EH (cell line): Measurements from ENCODE around the gene RNF149.

Source experiments
- DNase-seq: peaks from one replicate; pipeline ENCODE4 v3.0.0-alpha.2; 2015; ENCODE audit warnings: low read depth

RNF149 gene

GRCh38 chr2:101295895-101296294 lies 12.6 kb downstream of the RNF149 start:
- peak; percentile 90 for DNase-seq

GRCh38 chr2:101294861-101295260 lies 13.6 kb downstream of the RNF149 start:
- no peak for DNase-seq

DNA sequence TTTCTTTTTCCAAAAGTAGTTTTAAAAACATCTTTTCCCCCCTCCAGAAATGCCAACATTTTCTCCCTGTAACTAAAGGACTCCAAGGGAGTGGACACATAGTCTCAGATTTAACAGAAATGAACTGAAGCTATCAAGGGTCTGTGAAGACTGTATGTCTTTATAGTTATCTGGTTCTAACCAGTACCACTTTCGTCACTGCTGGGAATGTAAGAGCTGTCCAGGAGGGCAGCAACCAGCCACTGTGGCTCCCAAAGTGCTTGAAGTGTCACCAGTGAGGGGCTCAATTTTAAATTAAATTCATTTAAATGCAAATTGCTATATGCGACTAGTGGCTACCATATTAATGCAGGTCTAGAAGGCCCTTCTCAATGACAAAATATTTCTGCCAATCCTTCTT lies 15.0 kb downstream of the RNF149 start:
- DNase-seq = no peak

DNA sequence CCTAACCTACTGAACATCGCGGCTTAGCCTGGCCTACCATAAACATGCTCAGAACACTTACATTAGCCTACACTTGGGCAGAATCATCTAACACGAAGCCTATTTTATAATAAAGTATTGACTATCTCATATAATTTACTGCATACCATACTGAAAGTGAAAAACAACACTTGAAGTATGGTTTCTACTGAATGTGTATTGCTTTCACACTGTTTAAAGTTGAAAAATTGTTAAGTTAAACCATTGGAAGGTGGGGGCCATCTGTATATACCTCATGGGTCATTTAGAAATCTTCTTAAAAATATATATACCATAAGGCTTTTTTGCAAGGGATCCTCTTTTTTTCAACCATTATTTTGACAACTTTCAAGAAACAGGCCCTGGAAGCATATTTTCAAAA lies 16.5 kb downstream of the RNF149 start:
- no peak for DNase-seq

- DNase-seq = no peak
These were observed 17.8 kb downstream of the RNF149 start for GRCh38 chr2:101290711-101291110.

DNA sequence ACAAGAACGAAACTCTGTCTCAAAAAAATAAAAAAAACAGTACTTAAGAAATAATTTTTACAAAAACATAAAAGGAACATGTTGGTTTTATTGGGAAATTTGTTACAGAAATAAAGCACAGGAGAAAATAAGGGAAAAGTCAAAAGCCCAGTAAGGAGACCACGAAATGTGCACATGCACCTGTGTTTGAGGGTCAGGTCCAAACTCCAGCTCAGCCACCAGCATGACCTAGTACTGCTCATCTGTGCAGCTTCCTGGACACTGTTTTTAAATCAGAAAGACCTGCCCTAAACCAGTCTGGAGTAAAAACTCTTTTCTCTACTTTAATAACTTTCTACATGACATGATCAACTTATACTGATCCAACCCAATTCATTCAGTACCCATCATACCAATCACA lies 21.2 kb downstream of the RNF149 start:
- no peak for DNase-seq

DNA sequence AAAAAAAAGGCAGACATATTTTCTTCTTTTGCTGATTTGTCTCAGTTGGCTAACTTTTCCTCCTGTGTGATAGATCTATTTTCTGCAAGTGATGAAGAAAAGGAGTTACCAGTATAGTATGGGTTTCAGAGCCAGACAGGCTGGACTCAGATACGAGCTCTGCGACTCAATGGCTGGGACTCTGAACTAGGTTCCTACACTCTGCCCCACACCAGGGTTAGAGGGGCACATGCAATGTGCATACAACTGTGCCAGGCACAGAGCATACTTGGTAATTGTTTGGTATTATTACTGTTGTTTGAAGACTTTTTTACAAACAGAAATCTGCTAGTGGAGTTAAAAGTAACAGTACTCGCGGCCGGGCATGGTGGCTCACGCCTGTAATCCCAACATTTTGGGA lies 21.8 kb downstream of the RNF149 start:
- no peak for DNase-seq

- no peak for DNase-seq
These were observed 25.5 kb downstream of the RNF149 start for GRCh38 chr2:101282980-101283379.

DNA sequence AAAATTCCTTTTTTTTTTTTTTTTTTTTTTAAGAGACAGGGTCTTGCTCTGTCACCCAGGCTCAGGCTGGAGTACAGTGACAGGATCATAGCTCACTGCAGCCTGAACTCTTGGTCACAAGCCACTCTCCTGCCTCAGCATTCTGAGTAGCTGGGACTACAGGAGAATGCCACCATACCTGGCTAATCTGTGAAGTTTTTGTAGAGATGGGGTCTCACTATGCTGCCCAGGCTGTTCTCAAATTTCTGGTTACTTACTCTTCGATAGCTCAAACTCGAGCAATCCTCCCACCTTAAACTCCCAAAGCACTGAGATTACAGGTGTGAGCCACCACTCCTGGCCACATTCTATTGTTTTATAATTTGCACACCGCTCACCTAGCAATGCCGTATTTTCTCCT lies 27.0 kb downstream of the RNF149 start:
- DNase-seq = no peak

DNA sequence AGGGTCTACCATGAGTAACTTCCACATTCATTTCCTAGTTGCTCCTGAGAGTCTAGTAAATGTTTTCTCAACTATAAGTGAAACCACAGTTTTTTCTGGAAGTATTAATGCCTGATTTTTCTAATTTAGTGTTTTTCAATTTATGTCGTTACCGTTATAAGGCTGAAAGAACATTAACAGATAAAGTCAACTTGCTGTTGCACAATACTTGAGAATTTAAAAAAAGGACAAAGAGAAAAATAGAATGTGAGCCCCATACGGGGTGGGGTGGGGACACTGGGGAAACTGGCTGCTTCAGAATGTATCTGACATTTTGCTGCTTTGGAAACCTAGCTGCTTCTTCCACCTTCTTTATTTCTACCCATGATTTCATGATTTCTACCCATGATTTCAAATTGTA lies 29.6 kb downstream of the RNF149 start:
- DNase-seq = no peak

DNA sequence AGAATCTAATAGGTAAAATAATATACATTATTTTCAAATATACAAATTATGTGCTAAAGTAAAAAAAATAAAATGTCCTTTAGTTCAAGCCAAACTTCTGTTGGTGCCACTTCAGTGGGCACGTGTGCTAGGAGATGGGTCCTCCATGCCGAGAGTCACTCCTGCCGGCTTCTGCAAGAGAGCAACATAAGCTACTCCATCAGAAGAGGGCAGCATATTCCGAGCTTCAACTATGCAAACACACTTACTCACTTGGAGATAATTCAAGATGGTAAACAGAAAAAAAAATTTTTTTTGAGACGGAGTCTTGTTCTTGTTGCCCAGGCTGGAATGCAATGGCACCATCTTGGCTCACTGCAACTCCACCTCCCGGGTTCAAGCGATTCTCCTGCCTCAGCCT lies 31.4 kb downstream of the RNF149 start:
- peak; percentile 20 for DNase-seq

GRCh38 chr2:101274142-101274541 lies 34.4 kb downstream of the RNF149 start:
- DNase-seq = no peak

DNA sequence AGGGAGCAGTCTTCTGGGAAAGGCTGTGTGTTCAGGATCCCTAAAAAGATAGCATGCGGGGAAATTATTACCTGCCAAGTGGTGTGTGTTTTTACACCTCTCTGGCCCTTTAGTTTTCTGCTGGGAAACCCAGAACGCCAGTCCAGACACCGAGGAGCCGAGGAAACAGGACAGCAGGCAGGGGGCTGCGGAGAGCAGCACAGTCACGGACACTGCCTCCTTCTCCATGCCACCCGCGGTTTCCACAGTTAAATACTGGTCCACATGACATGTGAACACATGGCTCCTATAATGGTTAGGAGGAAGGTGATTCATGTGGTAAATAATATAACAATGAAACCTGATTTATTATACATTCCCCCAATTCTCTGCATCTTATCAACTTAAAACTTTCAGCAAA lies 35.4 kb downstream of the RNF149 start:
- no peak for DNase-seq

DNA sequence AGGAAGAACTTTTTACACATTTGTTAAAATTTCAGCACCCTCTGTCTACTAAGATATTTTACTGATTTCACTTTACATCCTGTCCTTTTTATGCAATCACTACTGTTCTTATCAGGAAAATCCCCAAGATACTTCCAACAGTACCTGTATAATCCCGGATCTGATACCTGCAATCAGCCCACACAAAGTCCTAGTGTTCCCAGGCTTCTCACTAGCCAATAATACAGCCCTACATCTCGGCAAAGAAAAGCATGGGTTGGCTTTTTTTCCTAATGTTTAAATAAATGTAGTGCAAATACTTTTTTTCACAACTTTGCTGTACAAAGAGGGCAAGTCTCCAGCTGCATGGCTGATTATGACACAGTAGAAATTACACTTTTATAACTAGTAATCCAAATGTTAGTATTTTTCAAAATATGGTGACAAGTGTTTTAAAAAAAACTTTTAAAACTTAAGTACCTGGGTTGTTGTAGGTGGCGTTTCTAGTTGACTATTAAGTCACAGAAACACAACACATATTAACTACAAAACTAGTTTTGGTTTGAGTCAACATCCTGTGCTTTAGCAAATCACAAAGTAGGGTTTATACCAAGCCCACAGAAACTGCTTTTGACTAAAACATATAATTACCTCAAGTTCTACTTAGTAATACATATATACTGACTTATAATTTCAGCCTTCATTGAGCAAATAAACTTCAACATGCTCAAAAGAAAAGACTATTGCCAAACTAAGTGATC lies 36.3 kb downstream of the RNF149 start:
- no peak for DNase-seq

DNA sequence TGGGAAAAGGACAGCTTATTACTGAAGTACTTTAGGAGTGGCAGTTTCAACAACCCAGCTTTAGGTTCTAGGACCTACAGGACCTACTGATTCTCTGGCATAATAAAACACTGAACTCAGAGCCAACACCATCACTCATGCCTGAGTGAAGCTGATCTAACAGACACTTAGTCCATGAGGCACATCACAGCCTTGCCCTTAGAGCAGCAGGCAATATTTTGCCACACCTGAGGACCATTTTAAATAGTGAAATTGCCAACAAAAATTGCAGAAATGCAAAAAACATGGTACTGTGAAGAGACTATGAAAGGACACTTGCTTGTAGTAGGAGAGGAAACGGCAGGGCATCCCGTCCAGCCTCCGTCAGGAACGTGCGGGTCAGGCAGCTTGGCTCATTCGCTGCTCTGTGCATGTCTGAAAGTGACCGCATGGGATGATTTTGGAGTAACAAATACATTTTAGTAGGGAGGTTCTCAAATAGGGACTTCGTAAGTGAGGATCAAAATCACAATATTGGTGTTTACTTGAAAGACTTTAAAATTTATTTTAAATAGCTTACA lies 37.7 kb downstream of the RNF149 start:
- DNase-seq = no peak

DNA sequence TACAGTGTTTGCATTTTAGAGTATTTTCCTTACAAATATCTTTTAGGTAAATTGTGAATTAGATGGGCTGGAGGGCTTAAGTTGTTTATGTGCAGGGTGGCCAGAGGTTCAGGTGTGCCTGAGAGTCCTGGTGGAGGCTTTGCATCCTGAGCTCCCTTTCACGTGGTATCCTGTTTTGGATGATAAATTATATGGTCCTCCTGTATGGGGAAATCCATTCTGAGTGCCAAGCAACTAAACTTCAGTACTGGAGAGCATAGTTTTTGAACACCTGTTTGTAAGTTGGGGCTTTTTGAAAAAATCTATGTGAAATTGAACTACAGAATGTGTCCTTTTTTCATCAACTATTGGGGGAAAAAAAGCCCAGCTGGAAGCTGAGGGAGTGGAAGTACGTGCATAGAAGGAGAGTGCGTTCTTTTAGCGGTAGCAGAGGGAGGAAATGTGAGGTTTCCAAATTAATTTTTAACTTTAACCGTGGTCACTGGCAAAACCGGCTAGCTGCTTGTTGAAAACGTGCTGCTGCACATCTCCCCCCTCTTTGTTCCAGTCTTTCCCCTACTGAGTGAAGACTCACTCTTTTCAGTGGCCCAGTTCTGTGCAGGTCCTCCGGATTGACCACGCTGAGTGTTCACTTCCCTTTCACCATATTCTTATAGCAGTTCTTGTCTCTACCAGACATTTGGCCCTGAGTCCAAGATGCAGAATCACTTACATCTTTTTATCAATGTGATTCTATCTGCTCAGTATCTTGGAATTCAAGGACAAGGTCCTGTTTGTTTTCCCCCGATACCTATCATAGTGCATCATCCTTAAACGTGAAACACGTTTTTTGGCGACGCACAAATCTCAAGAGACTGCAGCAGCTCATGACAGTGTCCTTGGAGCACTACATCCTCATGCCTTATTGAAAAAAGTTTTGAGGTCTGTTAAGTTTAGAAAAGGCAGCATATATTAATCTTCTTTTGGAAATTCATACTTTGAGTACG lies 40.5 kb downstream of the RNF149 start:
- no peak for DNase-seq

GRCh38 chr2:101265893-101266499 lies 42.5 kb downstream of the RNF149 start:
- no peak for DNase-seq

GRCh38 chr2:101264360-101264939 lies 44.1 kb downstream of the RNF149 start:
- no peak for DNase-seq

DNA sequence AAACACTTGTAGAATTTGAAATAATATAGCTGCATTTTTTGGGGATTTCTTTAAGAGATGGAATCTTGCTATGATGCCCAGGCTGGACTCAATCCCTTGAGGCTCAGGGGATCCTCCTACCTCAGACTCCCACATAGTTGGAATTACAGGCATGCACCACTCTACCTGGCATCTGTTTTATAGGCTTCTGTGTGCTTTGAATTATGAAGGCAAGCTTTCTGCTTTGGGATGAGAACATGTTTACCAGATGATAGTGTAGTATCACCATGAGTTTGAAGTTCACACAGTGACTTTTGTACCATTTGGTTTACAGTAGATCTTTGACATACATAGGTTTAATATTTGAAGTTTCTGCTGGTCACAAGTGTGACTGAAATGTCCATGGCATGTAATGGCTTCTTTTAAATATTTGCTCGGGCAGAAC lies 45.1 kb downstream of the RNF149 start:
- DNase-seq = no peak

DNA sequence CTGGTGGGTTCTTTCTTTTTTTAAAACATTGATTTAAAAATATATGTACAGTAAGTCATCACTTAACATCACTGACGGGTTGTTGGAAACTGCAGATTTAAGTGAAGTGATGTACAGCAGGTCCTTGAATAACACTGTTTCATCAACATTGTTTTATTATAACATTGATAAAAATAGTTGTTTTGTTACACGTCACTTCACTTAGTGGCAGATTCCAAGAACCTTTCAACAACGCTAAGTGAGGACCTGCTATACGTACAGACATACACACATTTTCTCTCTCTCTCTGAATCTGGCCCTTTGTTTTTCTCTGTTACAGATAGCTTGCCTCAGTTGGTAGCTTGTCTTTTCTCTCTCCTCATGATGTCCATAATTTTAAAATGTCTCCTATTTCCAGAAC lies 46.4 kb downstream of the RNF149 start:
- DNase-seq = no peak

- no peak for DNase-seq
These were observed 49.7 kb downstream of the RNF149 start for GRCh38 chr2:101258804-101259203.

DNA sequence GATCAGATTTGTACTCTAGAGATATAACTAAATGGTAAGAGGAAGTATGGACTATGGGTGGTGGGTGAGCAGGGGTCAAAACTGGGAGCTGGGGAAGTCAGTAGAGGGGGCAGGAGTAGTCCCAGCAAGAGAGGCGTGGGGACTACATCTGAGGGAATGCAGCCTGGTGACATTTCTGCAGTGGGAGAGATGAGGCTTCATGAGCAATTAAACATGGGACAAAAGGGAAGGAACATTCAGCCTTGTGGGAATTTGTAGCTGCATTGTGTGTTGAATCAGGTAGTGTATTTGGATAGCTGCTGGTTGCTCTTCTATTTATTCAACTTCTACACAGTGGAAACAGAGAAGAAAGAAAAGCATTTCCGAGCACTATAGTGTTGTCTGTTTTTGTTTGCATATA lies 52.2 kb downstream of the RNF149 start:
- no peak for DNase-seq
